ENCODE results near the gene ADGRG6.
"Not testable (repeated sequence)": the region's sequence is repeated elsewhere in the genome, so short reads cannot be mapped to it uniquely, and the experiment has no call there.

ADGRG6 gene

DNA sequence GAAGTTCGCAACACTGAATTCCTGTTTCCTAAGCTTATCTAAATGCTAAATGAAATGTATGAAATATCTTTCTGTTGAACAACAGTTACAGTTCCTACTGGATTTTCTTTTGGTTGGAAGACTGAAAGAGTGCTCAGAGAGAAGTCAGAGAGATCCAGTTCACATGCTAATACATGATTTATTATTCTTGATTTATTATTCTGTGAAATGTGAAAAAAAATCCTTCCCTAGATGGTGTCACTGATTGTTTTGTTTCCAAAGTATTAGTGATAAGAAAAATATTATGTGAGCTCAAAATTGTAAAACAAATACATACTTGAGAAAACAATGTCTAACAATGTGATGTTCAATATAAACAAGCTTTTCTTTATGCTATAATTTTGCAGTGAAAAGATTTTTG lies 42.1 kb downstream of the ADGRG6 start:
- H3K4me1 ChIP-seq (ENCODE audit: low read length) = no peaks in the 10 kb centered on the region
- no peaks in the 10 kb centered on the region for H3K36me3 ChIP-seq (replicated peaks; ENCODE audit: insufficient read depth, low read length)
- H3F3A ChIP-seq (ENCODE audit: insufficient read depth, low read length) = no peaks in the 10 kb centered on the region
- no peak overlapping the region for H3K27ac ChIP-seq (ENCODE audit: low read length)
- H3K9me3 ChIP-seq (replicated peaks; ENCODE audit: insufficient read depth, low read length) = no peaks in the 10 kb centered on the region
- no peak overlapping the region for H3K4me2 ChIP-seq (ENCODE audit: low read depth, low read length)
- DNase-seq = no peak
- no peaks in the 10 kb centered on the region for H3K79me2 ChIP-seq (ENCODE audit: low read length)
- no peak overlapping the region for H3K9ac ChIP-seq (ENCODE audit: low read length)
- TF ChIP-seq EZH2phosphoT487 (IDR thresholded peaks at IDR 0.05; ENCODE audit: low read length) (no peak), EZH2 (optimal IDR thresholded peaks at IDR 0.05; ENCODE audit: low read depth, low read length) (no peak)
- TF ChIP-seq, protein P1, sequence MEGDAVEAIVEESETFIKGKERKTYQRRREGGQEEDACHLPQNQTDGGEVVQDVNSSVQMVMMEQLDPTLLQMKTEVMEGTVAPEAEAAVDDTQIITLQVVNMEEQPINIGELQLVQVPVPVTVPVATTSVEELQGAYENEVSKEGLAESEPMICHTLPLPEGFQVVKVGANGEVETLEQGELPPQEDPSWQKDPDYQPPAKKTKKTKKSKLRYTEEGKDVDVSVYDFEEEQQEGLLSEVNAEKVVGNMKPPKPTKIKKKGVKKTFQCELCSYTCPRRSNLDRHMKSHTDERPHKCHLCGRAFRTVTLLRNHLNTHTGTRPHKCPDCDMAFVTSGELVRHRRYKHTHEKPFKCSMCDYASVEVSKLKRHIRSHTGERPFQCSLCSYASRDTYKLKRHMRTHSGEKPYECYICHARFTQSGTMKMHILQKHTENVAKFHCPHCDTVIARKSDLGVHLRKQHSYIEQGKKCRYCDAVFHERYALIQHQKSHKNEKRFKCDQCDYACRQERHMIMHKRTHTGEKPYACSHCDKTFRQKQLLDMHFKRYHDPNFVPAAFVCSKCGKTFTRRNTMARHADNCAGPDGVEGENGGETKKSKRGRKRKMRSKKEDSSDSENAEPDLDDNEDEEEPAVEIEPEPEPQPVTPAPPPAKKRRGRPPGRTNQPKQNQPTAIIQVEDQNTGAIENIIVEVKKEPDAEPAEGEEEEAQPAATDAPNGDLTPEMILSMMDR (IDR thresholded peaks at IDR 0.05; ENCODE audit: low read length) = no peak
- no peak overlapping the region for H3K4me3 ChIP-seq (ENCODE audit: low read length)
- H4K20me1 ChIP-seq (ENCODE audit: insufficient read depth, low read length) = no peaks in the 10 kb centered on the region
- no peaks in the 10 kb centered on the region for H3K9me2 ChIP-seq (replicated peaks; ENCODE audit: insufficient read depth, low read length)
- no peaks in the 10 kb centered on the region for H3K27me3 ChIP-seq (replicated peaks; ENCODE audit: insufficient read depth, low read length)
- no peak overlapping the region for H2AFZ ChIP-seq (ENCODE audit: low read length)

DNA sequence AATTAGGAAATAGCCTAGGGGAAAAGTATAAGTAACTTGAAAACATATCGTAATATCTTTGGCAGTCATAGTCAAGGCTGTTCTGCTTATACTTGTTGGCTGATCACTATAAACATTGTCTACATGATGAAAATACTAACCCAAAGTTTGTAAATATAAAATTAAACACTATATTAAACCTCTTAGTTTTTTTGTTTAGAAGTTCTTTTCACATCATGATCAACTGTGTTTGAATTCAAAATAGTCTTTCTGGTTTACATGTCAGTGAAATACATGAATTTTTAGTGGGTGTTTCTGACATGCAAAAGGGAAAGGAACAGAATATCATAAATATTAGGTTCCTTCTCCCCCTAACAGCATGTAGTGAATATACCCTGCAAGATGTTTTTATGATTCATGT lies 43.5 kb downstream of the ADGRG6 start:
- H3K79me2 ChIP-seq (ENCODE audit: low read length) = no peaks in the 10 kb centered on the region
- H3K27me3 ChIP-seq (replicated peaks; ENCODE audit: insufficient read depth, low read length) = no peaks in the 10 kb centered on the region
- H3K36me3 ChIP-seq (replicated peaks; ENCODE audit: insufficient read depth, low read length) = no peaks in the 10 kb centered on the region
- H3K9ac ChIP-seq (ENCODE audit: low read length) = no peak overlapping the region
- no peaks in the 10 kb centered on the region for H3K4me1 ChIP-seq (ENCODE audit: low read length)
- DNase-seq = no peak
- no peak overlapping the region for H3K4me3 ChIP-seq (ENCODE audit: low read length)
- TF ChIP-seq EZH2 (optimal IDR thresholded peaks at IDR 0.05; ENCODE audit: low read depth, low read length) = no peak
- TF ChIP-seq EZH2phosphoT487 (IDR thresholded peaks at IDR 0.05; ENCODE audit: low read length) = no peak
- TF ChIP-seq, protein P1 (IDR thresholded peaks at IDR 0.05; ENCODE audit: low read length) = no peak
- no peak overlapping the region for H2AFZ ChIP-seq (ENCODE audit: low read length)
- no peak overlapping the region for H3K4me2 ChIP-seq (ENCODE audit: low read depth, low read length)
- no peaks in the 10 kb centered on the region for H4K20me1 ChIP-seq (ENCODE audit: insufficient read depth, low read length)
- H3K9me3 ChIP-seq (replicated peaks; ENCODE audit: insufficient read depth, low read length) = no peaks in the 10 kb centered on the region
- no peak overlapping the region for H3K27ac ChIP-seq (ENCODE audit: low read length)
- H3F3A ChIP-seq (ENCODE audit: insufficient read depth, low read length) = no peaks in the 10 kb centered on the region
- no peaks in the 10 kb centered on the region for H3K9me2 ChIP-seq (replicated peaks; ENCODE audit: insufficient read depth, low read length)

DNA sequence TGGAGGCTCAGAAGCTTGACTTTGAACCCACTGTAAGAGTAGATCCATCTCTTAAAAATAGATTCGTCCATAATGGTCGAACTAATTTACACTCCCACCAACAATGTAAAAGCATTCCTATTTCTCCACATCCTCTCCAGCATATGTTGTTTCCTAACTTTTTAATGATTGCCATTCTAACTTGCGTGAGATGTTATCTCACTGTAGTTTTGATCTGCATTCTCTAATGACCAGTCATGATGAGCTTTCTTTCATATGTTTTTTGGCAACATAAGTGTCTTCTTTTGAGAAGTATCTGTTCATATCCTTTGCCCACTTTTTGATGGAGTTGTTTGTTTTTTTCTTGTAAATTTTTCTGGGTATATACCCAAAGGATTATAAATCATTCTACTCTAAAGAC lies 44.4 kb downstream of the ADGRG6 start:
- H4K20me1 ChIP-seq (ENCODE audit: insufficient read depth, low read length); H3K9me3 ChIP-seq (replicated peaks; ENCODE audit: insufficient read depth, low read length); H3K36me3 ChIP-seq (replicated peaks; ENCODE audit: insufficient read depth, low read length); H3K9ac ChIP-seq (ENCODE audit: low read length); H3K27me3 ChIP-seq (replicated peaks; ENCODE audit: insufficient read depth, low read length); H3K27ac ChIP-seq (ENCODE audit: low read length); H3K79me2 ChIP-seq (ENCODE audit: low read length); H3F3A ChIP-seq (ENCODE audit: insufficient read depth, low read length); H3K4me1 ChIP-seq (ENCODE audit: low read length); H2AFZ ChIP-seq (ENCODE audit: low read length); DNase-seq; H3K4me3 ChIP-seq (ENCODE audit: low read length); H3K9me2 ChIP-seq (replicated peaks; ENCODE audit: insufficient read depth, low read length); H3K4me2 ChIP-seq (ENCODE audit: low read depth, low read length): not testable (repeated sequence)

DNA sequence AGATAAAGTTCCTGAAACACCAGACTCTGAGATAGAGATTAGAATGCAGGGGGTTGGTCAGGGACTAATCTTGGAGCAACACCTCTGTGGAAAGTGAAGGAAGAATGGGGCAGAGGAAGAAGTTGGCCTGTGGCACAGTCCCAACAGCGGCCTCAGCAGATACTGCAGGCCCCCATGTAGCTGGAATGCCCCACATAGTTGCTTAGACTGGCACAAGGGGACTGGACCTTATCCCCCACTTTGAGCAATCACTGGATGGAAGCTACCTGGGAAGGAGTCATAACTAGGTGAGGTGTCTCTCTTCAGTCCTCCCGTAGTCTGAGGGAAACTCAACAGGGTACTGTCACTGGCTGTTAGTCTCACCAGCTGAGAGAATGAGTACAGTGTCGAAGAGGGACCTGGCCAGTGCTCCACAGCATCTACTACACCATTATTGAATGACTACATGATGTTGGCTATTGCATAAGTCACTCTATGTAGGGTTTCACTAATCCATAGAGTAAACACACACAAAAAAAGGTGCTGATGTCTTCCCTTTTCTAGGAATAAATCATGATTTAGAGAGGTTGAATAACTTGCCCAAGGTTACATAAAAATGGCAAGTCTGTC lies 47.5 kb downstream of the ADGRG6 start:
- Histone ChIP-seq H3K4me3 (ENCODE audit: low read length) (no peak overlapping the region), H3K79me2 (ENCODE audit: low read length) (no peaks in the 10 kb centered on the region), H3K4me1 (ENCODE audit: low read length) (no peaks in the 10 kb centered on the region), H3K36me3 (replicated peaks; ENCODE audit: insufficient read depth, low read length) (no peaks in the 10 kb centered on the region), H3K9ac (ENCODE audit: low read length) (no peak overlapping the region), H3K9me2 (replicated peaks; ENCODE audit: insufficient read depth, low read length) (no peaks in the 10 kb centered on the region), H4K20me1 (ENCODE audit: insufficient read depth, low read length) (no peaks in the 10 kb centered on the region), H3K4me2 (ENCODE audit: low read depth, low read length) (no peak overlapping the region), H3F3A (ENCODE audit: insufficient read depth, low read length) (no peaks in the 10 kb centered on the region), H2AFZ (ENCODE audit: low read length) (no peak overlapping the region), H3K9me3 (replicated peaks; ENCODE audit: insufficient read depth, low read length) (no peaks in the 10 kb centered on the region), H3K27me3 (replicated peaks; ENCODE audit: insufficient read depth, low read length) (no peaks in the 10 kb centered on the region), H3K27ac (ENCODE audit: low read length) (no peak overlapping the region)
- no peak for DNase-seq
- TF ChIP-seq, protein P1 (IDR thresholded peaks at IDR 0.05; ENCODE audit: low read length) = no peak
- no peak for TF ChIP-seq EZH2 (optimal IDR thresholded peaks at IDR 0.05; ENCODE audit: low read depth, low read length)
- no peak for TF ChIP-seq EZH2phosphoT487 (IDR thresholded peaks at IDR 0.05; ENCODE audit: low read length)

Measured in MM.1S (cell line).